Activated naive CD4-positive, alpha-beta T cell treated with anti-CD3 and anti-CD28 coated beads, Interleukin-2, amount 50 U/mL, for 72 hours (primary cell): ENCODE measurements around the gene C8G. TPM values are rescaled to one million over a fixed set of nuclear protein-coding genes. Genes with fewer than 3 reads are reported as not detected.
A peak's percentile ranks its signal among the peaks of the same experiment; 100 is the strongest.

Source experiments
- ATAC-seq, 2 donors: fragments of 150-1000 bp; cut with Tn5 transposase; 2 replicates each; pipeline ENCODE4 v1.10.0; 2021; ENCODE audit warnings: mild to moderate bottlenecking in 2 of 2, moderate library complexity in 2 of 2
- DNase-seq, 2 donors: peaks; one replicate each; pipeline ENCODE4 v3.0.0; 2021 to 2022; ENCODE audit warnings: low spot score in 2 of 2
- H3K27ac Mint-ChIP-seq, 2 donors: one replicate each; pipeline ENCODE4 v1.8.0; 2022; ENCODE audit warnings: mild to moderate bottlenecking in 2 of 2, mixed read lengths in 2 of 2
- H3K36me3 Mint-ChIP-seq, 2 donors: one replicate each; pipeline ENCODE4 v1.8.0; 2022; ENCODE audit warnings: mixed read lengths in 2 of 2
- H3K9me3 Mint-ChIP-seq, 2 donors: one replicate each; pipeline ENCODE4 v1.8.0; 2022; ENCODE audit warnings: mixed read lengths in 2 of 2
- total RNA-seq, 2 donors: library from RNA; stranded (reverse); gene quantifications; one replicate each; pipeline ENCODE4 v1.2.3, GENCODE V29; 2022

The C8G gene
- total RNA-seq, 2 donors from 2014 or later = 1.5 to 2.5 TPM

DNA sequence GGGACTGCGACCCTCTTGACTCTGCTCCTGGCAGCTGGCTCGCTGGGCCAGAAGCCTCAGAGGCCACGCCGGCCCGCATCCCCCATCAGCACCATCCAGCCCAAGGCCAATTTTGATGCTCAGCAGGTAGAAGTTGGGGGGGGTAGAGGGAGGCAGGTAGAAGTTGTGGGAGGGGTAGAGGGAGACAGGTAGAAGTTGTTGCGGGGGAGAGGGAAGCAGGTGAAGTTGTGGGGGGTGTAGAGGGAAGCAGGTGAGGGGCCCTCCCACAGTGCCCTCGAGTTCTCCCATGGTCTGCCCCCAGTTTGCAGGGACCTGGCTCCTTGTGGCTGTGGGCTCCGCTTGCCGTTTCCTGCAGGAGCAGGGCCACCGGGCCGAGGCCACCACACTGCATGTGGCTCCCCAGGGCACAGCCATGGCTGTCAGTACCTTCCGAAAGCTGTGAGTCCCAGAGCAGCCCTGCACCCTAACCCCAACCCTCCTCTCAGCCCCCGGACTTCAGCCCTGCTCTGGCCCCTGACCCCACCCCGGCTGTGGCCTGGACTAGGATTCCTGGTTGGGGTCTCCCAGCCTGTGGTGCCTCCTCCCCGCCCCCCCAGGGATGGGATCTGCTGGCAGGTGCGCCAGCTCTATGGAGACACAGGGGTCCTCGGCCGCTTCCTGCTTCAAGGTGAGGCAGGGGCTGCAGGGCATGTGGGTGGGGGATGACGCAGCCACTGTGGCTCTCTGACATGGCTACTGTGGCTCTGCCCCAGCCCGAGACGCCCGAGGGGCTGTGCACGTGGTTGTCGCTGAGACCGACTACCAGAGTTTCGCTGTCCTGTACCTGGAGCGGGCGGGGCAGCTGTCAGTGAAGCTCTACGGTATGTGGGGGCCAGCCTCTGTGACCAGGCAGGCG lies 537 bp downstream of the C8G start:
- Mint-ChIP-seq H3K36me3 (peaks cover 0 to 11% of the 10 kb centered on the region in 2 donors), H3K9me3 (no peaks in the 10 kb centered on the region), H3K27ac (no peak overlapping the region)
- ATAC-seq (no peak), DNase-seq (no peak)

DNA sequence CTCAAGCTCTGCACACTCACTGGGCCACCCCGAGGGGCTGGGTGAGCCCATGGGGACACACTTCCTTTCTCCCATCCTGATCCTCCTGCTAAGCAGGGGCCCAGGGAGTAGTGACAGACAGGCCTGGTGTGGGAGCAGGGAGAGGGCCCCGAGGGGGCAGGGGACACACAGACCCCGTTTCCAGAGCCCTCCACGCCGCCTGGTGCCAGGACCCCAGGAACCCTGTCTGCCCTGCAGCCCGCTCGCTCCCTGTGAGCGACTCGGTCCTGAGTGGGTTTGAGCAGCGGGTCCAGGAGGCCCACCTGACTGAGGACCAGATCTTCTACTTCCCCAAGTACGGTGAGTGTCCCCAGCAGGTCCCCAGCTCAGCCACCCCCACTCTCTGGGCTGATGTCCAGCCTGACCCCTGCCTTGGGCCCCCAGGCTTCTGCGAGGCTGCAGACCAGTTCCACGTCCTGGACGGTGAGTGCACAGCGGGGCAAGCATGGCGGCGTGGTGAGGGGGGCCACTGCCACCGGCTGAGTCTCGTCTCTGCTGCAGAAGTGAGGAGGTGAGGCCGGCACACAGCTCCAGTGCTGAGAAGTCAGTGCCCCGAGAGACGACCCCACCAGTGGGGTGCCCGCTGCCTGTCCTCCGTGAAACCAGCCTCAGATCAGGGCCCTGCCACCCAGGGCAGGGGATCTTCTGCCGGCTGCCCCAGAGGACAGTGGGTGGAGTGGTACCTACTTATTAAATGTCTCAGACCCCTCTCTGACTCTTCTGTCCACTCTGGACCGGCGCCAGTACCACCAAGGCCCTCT lies 1.4 kb downstream of the C8G start:
- DNase-seq (no peak), ATAC-seq (no peak)
- H3K9me3 Mint-ChIP-seq = no peaks in the 10 kb centered on the region
- H3K36me3 Mint-ChIP-seq = peaks cover 0 to 7% of the 10 kb centered on the region in 2 donors
- H3K27ac Mint-ChIP-seq = no peak overlapping the region

DNA sequence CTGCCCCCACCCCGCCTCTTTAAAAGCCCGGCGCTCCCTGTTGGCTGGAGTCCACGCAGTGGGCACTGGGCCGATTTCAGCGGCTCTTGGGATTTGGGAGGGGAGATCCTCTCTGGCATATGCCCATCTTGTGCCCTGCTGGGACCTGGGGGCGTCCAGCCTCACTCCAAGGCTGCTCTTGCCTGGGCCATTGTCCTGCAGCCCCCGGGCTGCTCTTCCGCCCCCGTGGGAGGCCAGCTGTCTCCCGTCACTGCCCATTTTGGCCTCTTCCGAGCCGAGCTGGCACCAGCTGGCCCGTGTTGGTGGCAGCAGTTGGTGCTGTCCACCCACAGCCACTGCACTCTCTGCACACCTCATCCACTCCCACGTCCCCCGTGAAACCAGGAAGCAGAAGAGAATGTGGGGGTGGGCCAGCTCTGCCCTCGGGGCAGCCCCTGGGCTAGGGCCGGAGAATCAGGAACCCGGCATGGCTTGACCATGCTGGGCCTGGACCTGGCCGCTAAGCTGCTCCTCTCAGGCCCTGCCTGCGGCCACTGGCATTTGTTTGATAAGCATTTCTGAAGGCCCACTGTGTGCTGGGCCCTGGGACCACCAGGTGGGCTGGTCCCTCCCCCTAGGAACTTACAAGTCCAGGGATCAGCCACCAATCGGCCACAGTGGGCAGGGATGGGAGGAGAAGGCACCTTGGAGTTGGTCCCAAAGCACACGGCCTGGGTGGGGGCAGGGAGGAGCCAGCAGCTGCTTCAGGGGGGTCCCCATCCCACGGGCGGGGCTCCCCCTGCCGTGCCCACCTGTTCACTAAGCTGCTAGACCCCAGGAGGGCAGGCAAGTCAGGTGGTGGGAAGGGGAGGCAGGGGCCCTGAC lies 2.2 kb downstream of the C8G start:
- ATAC-seq (no peak), DNase-seq (no peak)
- H3K36me3 Mint-ChIP-seq = no peaks in the 10 kb centered on the region
- H3K9me3 Mint-ChIP-seq = no peaks in the 10 kb centered on the region
- no peak overlapping the region for H3K27ac Mint-ChIP-seq

DNA sequence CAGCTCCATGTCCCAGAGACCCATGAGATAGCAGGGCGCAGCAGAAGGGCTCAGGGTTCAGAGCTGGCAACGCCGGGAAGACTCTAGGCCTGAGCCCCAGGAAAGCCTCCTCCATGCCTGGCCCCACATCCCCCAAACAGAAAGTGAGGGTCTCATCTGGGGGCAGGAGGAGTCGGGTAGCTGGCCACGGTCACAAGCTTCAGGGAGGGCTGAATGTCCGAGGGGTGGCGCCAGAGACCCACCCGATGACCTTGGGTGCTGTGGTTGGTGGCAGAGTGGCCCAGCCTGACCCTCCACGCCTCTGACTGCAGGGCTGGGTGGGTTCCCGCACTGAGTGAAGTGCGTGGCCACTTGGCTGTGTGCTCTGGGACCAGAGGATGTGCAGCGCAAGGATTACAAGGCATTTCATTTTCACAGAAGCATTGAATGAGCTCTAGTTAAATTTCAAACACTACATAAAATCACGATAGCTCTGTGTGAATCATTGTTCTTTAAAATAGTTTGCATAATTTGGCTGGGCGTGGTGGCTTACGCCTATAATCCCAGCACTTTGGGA lies 3.0 kb downstream of the C8G start:
- ATAC-seq (no peak), DNase-seq (no peak)
- H3K9me3 Mint-ChIP-seq = no peaks in the 10 kb centered on the region
- no peaks in the 10 kb centered on the region for H3K36me3 Mint-ChIP-seq
- H3K27ac Mint-ChIP-seq = no peak overlapping the region

DNA sequence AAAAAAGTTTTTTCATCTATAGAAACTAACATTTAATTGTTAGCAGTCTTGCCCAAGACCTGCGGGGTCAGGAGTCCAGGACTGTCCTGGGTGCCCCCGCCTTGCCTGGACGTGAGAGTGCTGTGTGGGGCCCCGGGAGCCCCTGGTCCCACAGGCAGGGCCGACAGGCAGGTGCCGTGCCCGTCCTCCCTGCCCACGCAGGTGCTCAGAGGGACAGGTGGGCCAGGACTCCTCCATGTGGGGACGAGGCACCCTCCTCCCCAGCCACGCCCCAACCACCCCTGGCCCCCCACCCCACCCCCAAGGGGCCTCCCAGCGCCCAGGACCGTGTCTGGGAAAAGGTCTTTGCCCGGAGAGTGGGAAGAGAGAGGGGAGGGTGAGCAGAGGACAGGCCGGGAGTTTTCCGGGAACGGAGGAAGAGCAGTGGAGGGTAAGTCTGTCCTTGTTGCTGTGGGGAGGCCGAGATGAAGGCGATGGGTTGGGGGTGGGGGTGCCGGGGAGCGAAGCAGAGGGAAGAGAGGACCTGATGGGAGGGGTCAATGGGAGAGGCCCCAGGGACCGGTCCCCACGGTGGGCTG lies 4.3 kb downstream of the C8G start:
- Mint-ChIP-seq H3K27ac (peak overlapping the region; percentile 84 to 85), H3K36me3 (no peaks in the 10 kb centered on the region), H3K9me3 (no peaks in the 10 kb centered on the region)
- DNase-seq = no peak
- ATAC-seq = no peak

DNA sequence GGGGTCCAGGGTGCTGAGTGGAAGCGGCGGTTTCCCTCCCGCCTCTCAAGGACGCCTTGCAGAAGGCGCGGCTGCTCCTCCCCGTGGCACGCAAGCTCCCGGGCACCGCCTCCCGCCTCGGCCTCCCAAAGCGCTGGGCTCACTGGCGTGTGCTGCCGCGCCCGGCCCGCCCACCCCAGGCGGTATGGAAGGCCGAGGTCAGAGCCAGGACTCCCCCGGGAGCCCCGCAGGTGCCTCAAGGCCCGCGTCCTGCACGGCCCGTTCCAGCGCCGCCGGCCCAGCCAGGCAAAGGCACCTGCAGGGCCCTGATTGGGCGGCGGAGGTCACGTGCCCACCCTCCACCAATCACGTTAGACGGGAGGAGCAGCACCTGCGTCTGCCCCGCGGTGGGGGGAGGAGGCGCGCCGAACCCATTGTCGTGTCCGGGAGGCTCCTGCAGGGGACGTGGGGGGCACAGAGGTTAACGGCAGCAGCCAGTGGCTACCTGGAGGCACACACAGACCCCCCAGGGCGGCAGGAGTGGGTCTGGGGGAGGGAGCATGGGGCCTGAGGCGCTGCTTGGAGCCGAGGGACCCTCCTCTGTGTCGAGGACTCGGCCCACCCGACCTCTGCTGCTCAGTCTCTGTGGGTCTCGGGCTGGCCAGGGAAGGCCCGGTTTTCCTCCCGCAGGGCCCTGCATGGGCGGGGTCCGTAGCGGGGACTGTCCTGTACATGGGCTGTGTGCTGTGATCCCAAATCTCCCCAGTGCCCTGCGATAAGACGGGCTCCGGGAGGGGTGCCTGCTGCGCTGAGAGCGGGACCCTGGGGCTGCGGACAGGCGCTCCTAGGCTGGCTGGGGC lies 5.0 kb downstream of the C8G start:
- Mint-ChIP-seq H3K9me3 (no peaks in the 10 kb centered on the region), H3K36me3 (no peaks in the 10 kb centered on the region), H3K27ac (peak overlapping the region; percentile 84 to 85)
- peak; percentile 94 to 98 for ATAC-seq
- peak; percentile 96 for DNase-seq

DNA sequence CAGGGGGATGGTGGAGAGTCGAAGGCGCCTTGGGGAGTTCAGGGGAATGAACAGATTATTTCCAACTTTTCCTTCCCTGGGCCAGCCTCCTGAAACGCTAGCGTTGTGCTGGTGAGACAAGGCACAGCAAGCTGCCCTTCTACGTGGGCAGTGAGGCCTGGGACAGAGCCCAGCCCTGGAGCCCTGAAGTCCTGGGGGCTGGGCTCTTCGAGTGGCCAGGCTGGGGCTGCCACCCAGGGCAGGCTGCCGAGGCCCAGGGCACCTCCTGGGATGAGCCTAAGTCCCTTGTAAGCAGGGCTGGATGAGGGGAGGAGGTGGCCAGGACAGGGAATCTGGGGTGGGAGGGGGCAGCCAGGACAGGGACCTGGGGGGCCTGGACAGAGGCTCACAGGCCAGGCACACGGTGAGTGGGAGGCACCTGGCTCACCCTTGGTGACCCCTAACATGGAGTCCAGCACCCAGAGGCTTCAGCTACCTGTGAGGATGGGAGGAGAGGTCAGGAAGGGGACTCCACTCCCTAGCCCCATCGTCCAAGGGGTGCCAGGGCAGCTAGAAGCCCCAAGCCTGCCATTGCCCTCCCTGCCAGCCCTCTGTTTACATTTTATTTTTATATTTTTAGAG lies 5.7 kb downstream of the C8G start:
- Mint-ChIP-seq H3K27ac (peak overlapping the region in 1 of 2 donors; percentile 85), H3K9me3 (no peaks in the 10 kb centered on the region), H3K36me3 (no peaks in the 10 kb centered on the region)
- ATAC-seq (no peak), DNase-seq (no peak)

DNA sequence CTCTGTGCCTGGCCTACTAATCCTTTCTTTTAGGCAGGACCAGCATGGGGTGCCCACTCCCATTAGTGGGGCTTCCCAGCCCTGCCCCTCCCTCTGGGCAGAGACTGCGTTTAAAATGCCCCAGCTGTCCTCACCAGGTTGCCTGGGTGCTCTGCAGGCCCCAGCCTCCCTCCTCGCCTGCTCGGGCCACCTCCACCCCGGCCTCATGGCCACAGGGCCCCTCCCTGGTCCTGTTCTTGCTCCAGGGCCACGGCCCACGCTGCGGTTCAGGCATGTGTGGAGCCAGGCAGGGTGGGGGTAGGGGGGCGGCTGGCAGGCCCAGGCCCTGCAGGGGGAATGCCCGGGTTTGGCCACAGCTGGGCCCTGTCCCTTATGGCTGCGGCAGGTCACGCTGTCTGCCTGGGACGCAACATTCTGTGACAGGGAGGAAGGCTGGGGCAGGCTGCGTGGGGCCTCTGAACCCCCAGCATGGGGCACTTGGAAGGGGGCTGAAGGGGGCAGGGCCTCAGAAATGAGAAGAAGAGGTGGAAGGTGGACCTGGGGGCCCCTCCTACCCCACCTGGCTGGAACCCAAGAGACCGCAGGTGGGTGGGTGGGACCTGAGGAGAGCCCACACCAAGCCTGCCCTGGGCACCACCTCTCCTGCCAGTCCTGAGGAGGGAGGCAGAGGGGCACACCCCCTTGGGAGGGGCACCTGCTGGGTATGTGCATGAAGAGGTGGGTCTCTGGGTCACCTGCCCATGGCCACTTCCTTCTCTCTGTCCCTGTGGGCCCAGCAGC lies 6.7 kb downstream of the C8G start, which contains the start of gene LCN12:
Gene LCN12, plus strand, starts transcription at position 733 of the 780 bp plus-strand sequence. CDS start 55 bp downstream, outside the sequence.
- H3K27ac Mint-ChIP-seq = no peak within 1 kb of the TSS
- DNase-seq (no peak), ATAC-seq (no peak)
- peaks cover 7% of the 10 kb centered on the region in 2 donors for H3K9me3 Mint-ChIP-seq
- H3K36me3 Mint-ChIP-seq = no peaks in the 10 kb centered on the region

DNA sequence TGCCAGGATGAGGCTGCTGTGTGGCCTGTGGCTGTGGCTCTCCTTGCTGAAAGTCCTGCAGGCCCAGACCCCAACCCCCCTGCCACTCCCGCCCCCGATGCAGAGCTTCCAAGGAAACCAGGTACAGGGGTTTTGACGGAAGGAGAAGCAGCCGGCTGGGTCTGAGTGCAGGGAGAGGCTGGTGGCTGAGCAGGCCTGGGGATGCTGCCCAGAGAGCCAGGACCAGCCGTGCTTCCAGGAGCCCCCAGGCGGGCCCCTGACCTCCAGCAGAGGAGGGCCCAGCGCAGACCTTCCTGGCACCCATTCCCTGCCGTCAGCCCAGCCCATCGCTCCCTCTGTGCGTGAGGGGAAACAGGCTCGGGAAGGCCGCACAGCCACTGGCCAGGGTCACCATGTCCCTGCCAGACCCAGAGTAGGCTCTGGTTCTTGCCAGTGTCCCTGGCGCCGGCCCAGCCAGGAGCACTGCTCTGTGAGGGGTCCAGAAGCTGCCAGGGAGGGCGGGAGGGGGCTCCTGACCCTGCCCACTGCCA lies 7.3 kb downstream of the C8G start:
- DNase-seq (no peak), ATAC-seq (no peak)
- H3K9me3 Mint-ChIP-seq = peaks cover 9% of the 10 kb centered on the region in 2 donors
- no peak overlapping the region for H3K27ac Mint-ChIP-seq
- no peaks in the 10 kb centered on the region for H3K36me3 Mint-ChIP-seq

DNA sequence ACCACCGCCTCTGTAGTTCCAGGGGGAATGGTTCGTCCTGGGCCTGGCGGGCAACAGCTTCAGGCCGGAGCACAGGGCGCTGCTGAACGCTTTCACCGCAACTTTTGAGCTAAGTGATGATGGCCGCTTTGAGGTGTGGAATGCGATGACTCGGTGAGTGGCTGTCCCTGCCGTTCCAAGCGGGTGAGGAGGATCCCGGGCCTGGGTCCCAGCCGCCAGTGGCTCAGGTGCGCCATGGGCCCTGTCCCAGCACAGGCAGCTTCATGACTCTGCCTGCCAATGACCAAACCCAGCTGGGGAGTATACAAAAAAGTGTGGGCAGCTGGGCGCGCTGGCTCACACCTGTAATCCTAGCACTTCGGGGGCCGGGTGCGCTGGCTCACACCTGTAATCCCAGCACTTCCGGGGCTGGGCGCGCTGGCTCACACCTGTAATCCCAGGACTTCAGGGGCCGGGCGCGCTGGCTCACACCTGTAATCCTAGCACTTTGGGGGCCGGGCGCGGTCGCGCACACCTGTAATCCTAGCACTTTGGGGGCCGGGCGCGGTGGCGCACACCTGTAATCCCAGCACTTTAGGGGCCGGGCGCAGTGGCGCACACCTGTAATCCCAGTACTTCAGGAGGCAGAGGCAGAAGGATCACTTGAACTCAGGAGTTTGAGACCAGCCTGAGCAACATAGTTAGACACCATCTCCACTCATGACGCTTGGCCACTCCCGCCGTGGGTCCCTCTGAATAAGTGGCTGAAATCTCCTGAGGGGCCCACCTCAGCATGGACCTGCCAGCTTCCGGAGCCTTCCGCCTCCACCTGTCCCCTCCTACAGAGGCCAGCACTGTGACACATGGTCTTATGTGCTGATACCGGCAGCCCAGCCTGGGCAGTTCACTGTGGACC lies 8.1 kb downstream of the C8G start:
- Mint-ChIP-seq H3K27ac (no peak overlapping the region), H3K9me3 (peaks cover 9% of the 10 kb centered on the region in 2 donors), H3K36me3 (no peaks in the 10 kb centered on the region)
- ATAC-seq = no peak
- DNase-seq = no peak

DNA sequence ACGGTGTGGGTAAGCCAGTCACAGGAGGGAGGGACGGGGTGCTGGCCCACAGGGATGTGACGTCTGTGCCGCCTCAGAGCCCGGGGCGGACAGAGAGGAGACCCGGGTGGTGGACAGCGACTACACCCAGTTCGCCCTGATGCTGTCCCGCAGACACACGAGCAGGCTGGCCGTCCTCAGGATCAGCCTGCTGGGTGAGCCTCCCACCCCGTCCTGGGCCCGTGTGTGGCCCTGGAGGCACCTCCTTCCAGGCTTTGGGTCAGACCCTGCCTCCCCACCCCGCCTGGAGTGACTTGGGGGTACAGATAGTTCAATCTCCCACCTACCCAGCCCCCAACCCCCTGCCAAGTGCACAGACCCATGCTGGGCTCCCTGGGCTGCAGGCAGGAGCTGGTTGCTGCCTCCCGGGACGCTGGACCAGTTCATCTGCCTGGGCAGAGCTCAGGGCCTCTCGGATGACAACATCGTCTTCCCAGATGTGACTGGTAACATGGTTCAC lies 8.8 kb downstream of the C8G start:
- DNase-seq = no peak

DNA sequence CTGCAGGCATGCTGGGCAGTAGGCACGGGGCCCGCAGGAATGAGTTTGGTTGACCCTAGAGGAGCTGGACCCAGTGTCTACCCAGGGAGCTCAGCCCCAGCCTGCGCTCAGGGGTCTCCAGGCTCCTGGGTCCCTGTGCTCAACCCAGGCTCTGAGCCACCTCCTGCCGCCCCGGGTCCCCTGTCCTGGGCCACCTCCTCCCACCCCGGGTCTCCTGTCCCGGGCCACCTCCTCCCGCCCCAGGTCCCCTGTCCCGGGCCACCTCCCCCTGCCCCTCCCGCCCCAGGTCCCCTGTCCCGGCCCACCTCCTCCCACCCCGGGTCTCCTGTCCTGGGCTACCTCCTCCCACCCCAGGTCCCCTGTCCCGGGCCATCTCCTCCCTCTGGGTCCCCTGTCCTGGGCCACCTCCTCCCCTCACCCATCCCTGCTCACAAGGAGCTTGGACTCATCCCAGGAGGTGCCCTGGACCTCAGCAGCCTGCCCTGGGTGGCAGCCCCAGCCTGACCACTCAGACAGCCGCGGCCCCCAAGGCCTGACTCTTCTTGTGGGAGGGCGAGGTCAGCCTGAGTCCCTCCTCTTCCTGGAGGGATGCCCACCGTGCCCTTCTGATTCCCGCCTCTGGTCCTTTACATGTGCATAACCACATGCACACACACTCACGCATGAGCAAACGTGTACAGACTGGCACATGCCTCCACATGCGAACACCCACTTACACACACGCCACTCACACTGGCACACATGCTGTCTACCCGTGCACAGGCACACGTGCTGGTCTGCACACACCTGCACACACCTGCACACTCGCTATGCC lies 9.4 kb downstream of the C8G start:
- Mint-ChIP-seq H3K9me3 (peaks cover 9% of the 10 kb centered on the region in 2 donors), H3K27ac (no peak overlapping the region), H3K36me3 (no peaks in the 10 kb centered on the region)
- no peak for DNase-seq
- ATAC-seq = no peak

More for the DNA sequence above, 8.8 kb downstream of the C8G start:
- no peak for ATAC-seq
- no peak overlapping the region for H3K27ac Mint-ChIP-seq
- peaks cover 9% of the 10 kb centered on the region in 2 donors for H3K9me3 Mint-ChIP-seq
- no peaks in the 10 kb centered on the region for H3K36me3 Mint-ChIP-seq
